Measurements from ENCODE around the gene GFOD2. TPM values are rescaled to one million over a fixed set of nuclear protein-coding genes. Genes with fewer than 3 reads are reported as not detected.

GFOD2 gene
- polyA plus RNA-seq (2013), result 14.0 and 14.3 TPM in 2 replicates

DNA sequence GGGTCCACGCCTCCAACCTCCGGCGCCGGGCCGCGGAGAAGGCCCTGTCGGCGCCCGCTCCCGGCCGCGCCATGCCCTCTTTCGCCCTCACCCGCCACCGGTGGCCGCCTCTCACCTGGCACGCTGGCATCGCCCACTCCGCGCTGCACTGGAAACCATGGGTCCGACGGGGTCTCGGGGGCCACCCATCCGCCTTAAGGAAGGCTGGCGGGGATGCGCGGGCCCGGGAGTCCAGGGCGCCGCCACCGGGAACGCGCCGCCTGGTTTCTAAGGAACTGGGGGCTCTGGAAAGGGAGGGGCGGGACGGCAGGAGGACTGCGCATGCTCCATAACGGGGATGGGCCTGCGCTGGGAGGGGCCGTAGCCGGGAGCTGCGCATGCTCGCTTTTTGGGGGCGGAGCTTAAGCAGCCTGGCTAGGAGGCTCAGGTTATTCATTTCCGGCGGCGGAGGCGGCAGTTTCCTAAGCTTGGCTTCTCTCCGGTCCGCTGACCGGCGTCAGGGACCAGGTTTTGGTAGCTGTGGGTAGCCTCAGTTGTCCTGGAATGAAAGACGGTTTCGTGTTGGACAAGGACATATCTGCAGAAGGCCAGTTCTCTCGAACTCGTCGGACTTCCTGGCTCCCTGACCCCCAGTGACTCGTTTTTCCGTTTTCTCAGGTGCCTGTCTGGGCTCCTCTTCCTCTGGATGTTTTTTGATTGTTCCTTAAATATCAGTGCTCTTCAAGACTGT, at the start of gene GFOD2:
Gene GFOD2, minus strand, starts transcription at position 269 of the 730 bp plus-strand sequence. CDS start 33,601 bp downstream, outside the sequence.
- Histone ChIP-seq H2BK5ac (ENCODE audit: low read depth, low read length, poor library complexity) (peak within 1 kb of the TSS; percentile 87), H3K9ac (ENCODE audit: low read length) (peak within 1 kb of the TSS; percentile 84), H2BK12ac (ENCODE audit: low read length) (peak within 1 kb of the TSS; percentile 3), H3K9me3 (ENCODE audit: insufficient read depth, low read depth, low read length) (no peaks in the 10 kb centered on the region), H3K79me2 (ENCODE audit: control insufficient read depth, insufficient read depth, low read length, poor library complexity) (peaks cover 11% of the 10 kb centered on the region), H3K18ac (ENCODE audit: low read length) (peak within 1 kb of the TSS; percentile 99), H3K36me3 (ENCODE audit: control insufficient read depth in 1 of 2, insufficient read depth in 2 of 2, low read length in 2 of 2) (peaks cover 0 to 7% of the 10 kb centered on the region in 2 experiments), H3K4me1 (ENCODE audit: control insufficient read depth in 1 of 2, insufficient read depth in 2 of 2, low read length in 2 of 2) (peaks cover 15 to 21% of the 10 kb centered on the region in 2 experiments), H4K91ac (ENCODE audit: low read depth, low read length) (peak within 1 kb of the TSS; percentile 86), H3K27ac (ENCODE audit: low read depth, low read length) (peak within 1 kb of the TSS; percentile 34), H3K27me3 (ENCODE audit: insufficient read depth, low read length) (no peaks in the 10 kb centered on the region), H4K12ac (ENCODE audit: low read depth, low read length) (peak within 1 kb of the TSS; percentile 98), H2AFZ (ENCODE audit: insufficient read depth, low read length, poor library complexity) (peak within 1 kb of the TSS; percentile 97), H3K14ac (ENCODE audit: low read length) (peak within 1 kb of the TSS; percentile 97), H3K23ac (ENCODE audit: low read length) (no peak within 1 kb of the TSS), H2AK5ac (ENCODE audit: low read length) (peak within 1 kb of the TSS; percentile 71), H3K4me3 (ENCODE audit: low read depth, low read length) (peak within 1 kb of the TSS; percentile 96), H3K4me2 (ENCODE audit: low read length) (peak within 1 kb of the TSS; percentile 81), H3K4ac (ENCODE audit: low read depth, low read length) (peak within 1 kb of the TSS; percentile 56), H3K79me1 (ENCODE audit: low read length) (peaks cover 12% of the 10 kb centered on the region), H2BK120ac (ENCODE audit: insufficient read depth, low read length, poor library complexity) (peak within 1 kb of the TSS; percentile 86), H4K8ac (ENCODE audit: low read depth, low read length) (peak within 1 kb of the TSS; percentile 92)
- peak; percentile 95 to 99 for DNase-seq
- no CpG with 5 or more reads among the region's 59 CpGs for WGBS (ENCODE audit: extremely low coverage, insufficient coverage, insufficient read length)

DNA sequence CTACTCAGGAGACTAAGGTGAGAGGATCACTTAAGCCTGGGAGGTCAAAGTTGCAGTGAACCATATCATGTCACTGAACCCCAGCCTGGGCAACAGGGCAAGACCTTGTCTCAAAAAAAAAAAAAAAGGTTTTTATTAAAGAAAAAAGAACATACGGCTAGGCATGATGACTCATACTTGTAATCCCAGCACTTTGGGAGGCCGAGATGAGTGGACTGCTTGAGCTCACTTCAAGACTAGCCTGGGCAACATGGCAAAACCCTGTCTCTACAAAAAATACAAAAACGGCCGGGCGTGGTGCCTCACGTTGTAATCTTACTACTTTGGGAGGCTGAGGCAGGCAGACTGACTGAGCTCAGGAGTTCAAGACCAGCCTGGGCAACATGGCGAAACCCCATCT, 48.8 kb upstream of the GFOD2 start:
- H3K4me3 ChIP-seq (ENCODE audit: low read depth, low read length), result no peak overlapping the region
- H3K4ac ChIP-seq (ENCODE audit: low read depth, low read length), result no peak overlapping the region
- no peak overlapping the region for H2BK12ac ChIP-seq (ENCODE audit: low read length)
- H3K9ac ChIP-seq (ENCODE audit: low read length), result no peak overlapping the region
- H3K23ac ChIP-seq (ENCODE audit: low read length), result no peak overlapping the region
- H2BK120ac ChIP-seq (ENCODE audit: insufficient read depth, low read length, poor library complexity), result no peak overlapping the region
- H4K8ac ChIP-seq (ENCODE audit: low read depth, low read length), result no peak overlapping the region
- H2BK5ac ChIP-seq (ENCODE audit: low read depth, low read length, poor library complexity), result no peak overlapping the region
- H3K27me3 ChIP-seq (ENCODE audit: insufficient read depth, low read length), result no peaks in the 10 kb centered on the region
- no peak overlapping the region for H3K18ac ChIP-seq (ENCODE audit: low read length)
- peaks cover 3 to 8% of the 10 kb centered on the region in 2 experiments for H3K36me3 ChIP-seq (ENCODE audit: control insufficient read depth in 1 of 2, insufficient read depth in 2 of 2, low read length in 2 of 2)
- H4K12ac ChIP-seq (ENCODE audit: low read depth, low read length), result no peak overlapping the region
- no peak overlapping the region for H3K14ac ChIP-seq (ENCODE audit: low read length)
- H3K27ac ChIP-seq (ENCODE audit: low read depth, low read length), result no peak overlapping the region
- H3K9me3 ChIP-seq (ENCODE audit: insufficient read depth, low read depth, low read length), result no peaks in the 10 kb centered on the region
- H3K4me2 ChIP-seq (ENCODE audit: low read length), result no peak overlapping the region
- H4K91ac ChIP-seq (ENCODE audit: low read depth, low read length), result no peak overlapping the region
- H3K4me1 ChIP-seq (ENCODE audit: control insufficient read depth in 1 of 2, insufficient read depth in 2 of 2, low read length in 2 of 2), result peaks cover 13 to 18% of the 10 kb centered on the region in 2 experiments
- no peaks in the 10 kb centered on the region for H3K79me2 ChIP-seq (ENCODE audit: control insufficient read depth, insufficient read depth, low read length, poor library complexity)
- DNase-seq, result no peak
- peaks cover 5% of the 10 kb centered on the region for H3K79me1 ChIP-seq (ENCODE audit: low read length)
- WGBS (ENCODE audit: extremely low coverage, insufficient coverage, insufficient read length), result no CpG with 5 or more reads among the region's 7 CpGs
- no peak overlapping the region for H2AFZ ChIP-seq (ENCODE audit: insufficient read depth, low read length, poor library complexity)
- H2AK5ac ChIP-seq (ENCODE audit: low read length), result no peak overlapping the region

DNA sequence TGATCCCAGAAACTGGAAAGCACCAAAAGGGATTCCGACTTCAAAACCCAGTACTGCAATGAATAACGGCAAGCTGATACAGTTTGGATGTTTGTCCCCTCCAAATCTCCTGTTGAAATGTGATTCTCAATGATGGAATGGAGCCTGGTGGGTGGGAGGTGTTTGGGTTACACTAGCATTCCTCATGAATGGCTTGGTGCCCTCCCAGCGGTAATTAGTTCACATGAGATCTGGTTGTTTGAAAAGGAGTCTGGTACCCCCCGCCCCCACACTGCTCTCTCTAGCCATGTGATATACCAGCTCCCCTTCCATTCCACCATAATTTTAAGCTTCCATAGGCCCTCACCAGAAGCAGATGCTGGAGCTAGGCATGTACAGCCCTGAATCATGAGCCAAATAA, 47.2 kb upstream of the GFOD2 start:
- Histone ChIP-seq H2AK5ac (ENCODE audit: low read length) (no peak overlapping the region), H3K4me2 (ENCODE audit: low read length) (no peak overlapping the region), H3K4me3 (ENCODE audit: low read depth, low read length) (no peak overlapping the region), H3K36me3 (ENCODE audit: control insufficient read depth in 1 of 2, insufficient read depth in 2 of 2, low read length in 2 of 2) (peaks cover 4 to 7% of the 10 kb centered on the region in 2 experiments), H3K79me2 (ENCODE audit: control insufficient read depth, insufficient read depth, low read length, poor library complexity) (no peaks in the 10 kb centered on the region), H3K27me3 (ENCODE audit: insufficient read depth, low read length) (no peaks in the 10 kb centered on the region), H3K27ac (ENCODE audit: low read depth, low read length) (no peak overlapping the region), H3K23ac (ENCODE audit: low read length) (no peak overlapping the region), H3K18ac (ENCODE audit: low read length) (no peak overlapping the region), H3K9me3 (ENCODE audit: insufficient read depth, low read depth, low read length) (no peaks in the 10 kb centered on the region), H3K4me1 (ENCODE audit: control insufficient read depth in 1 of 2, insufficient read depth in 2 of 2, low read length in 2 of 2) (peaks cover 13 to 15% of the 10 kb centered on the region in 2 experiments), H2BK12ac (ENCODE audit: low read length) (no peak overlapping the region), H3K9ac (ENCODE audit: low read length) (no peak overlapping the region), H4K91ac (ENCODE audit: low read depth, low read length) (no peak overlapping the region), H2BK120ac (ENCODE audit: insufficient read depth, low read length, poor library complexity) (no peak overlapping the region), H2BK5ac (ENCODE audit: low read depth, low read length, poor library complexity) (no peak overlapping the region), H4K8ac (ENCODE audit: low read depth, low read length) (no peak overlapping the region), H4K12ac (ENCODE audit: low read depth, low read length) (no peak overlapping the region), H3K79me1 (ENCODE audit: low read length) (peaks cover 5% of the 10 kb centered on the region), H2AFZ (ENCODE audit: insufficient read depth, low read length, poor library complexity) (no peak overlapping the region), H3K14ac (ENCODE audit: low read length) (no peak overlapping the region), H3K4ac (ENCODE audit: low read depth, low read length) (no peak overlapping the region)
- no peak for DNase-seq
- WGBS (ENCODE audit: extremely low coverage, insufficient coverage, insufficient read length), result no CpG with 5 or more reads among the region's 4 CpGs

DNA sequence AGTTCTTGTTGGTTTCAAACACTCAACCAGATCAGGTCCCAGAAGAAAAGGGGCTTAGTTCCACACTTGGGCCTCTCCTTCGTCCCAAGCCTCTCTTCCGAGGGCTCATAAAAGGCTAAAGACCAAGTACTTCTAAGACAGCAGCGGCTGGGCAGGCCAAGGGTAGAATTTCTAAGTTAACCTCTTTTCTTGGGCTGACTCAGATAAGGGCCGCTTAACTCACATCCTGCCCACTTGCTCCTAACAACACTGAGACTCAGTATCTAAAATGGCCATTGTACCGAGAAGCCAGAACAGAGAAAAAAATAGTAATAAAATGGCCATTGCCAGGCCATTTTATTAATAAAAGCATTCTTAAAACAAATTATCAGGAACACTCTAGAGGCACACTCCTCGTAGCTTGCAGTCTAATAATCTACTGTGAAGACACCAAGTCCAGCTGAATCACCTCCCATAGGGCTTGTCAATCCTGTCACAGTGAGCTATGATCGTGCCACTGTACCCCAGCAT, 45.1 kb upstream of the GFOD2 start:
- Histone ChIP-seq H2BK5ac (ENCODE audit: low read depth, low read length, poor library complexity) (no peak overlapping the region), H3K4me1 (ENCODE audit: control insufficient read depth in 1 of 2, insufficient read depth in 2 of 2, low read length in 2 of 2) (peaks cover 6 to 7% of the 10 kb centered on the region in 2 experiments), H4K12ac (ENCODE audit: low read depth, low read length) (no peak overlapping the region), H3K4me2 (ENCODE audit: low read length) (no peak overlapping the region), H4K8ac (ENCODE audit: low read depth, low read length) (no peak overlapping the region), H3K27me3 (ENCODE audit: insufficient read depth, low read length) (no peaks in the 10 kb centered on the region), H3K4me3 (ENCODE audit: low read depth, low read length) (no peak overlapping the region), H3K79me2 (ENCODE audit: control insufficient read depth, insufficient read depth, low read length, poor library complexity) (no peaks in the 10 kb centered on the region), H3K23ac (ENCODE audit: low read length) (no peak overlapping the region), H3K18ac (ENCODE audit: low read length) (no peak overlapping the region), H2BK120ac (ENCODE audit: insufficient read depth, low read length, poor library complexity) (no peak overlapping the region), H3K9me3 (ENCODE audit: insufficient read depth, low read depth, low read length) (no peaks in the 10 kb centered on the region), H4K91ac (ENCODE audit: low read depth, low read length) (no peak overlapping the region), H2AFZ (ENCODE audit: insufficient read depth, low read length, poor library complexity) (no peak overlapping the region), H2BK12ac (ENCODE audit: low read length) (no peak overlapping the region), H3K4ac (ENCODE audit: low read depth, low read length) (no peak overlapping the region), H3K79me1 (ENCODE audit: low read length) (no peaks in the 10 kb centered on the region), H3K9ac (ENCODE audit: low read length) (no peak overlapping the region), H2AK5ac (ENCODE audit: low read length) (no peak overlapping the region), H3K14ac (ENCODE audit: low read length) (no peak overlapping the region), H3K27ac (ENCODE audit: low read depth, low read length) (no peak overlapping the region), H3K36me3 (ENCODE audit: control insufficient read depth in 1 of 2, insufficient read depth in 2 of 2, low read length in 2 of 2) (peaks cover 13 to 14% of the 10 kb centered on the region in 2 experiments)
- no peak for DNase-seq
- WGBS (ENCODE audit: extremely low coverage, insufficient coverage, insufficient read length), result no CpG with 5 or more reads among the region's 7 CpGs
